Measurements from ENCODE around the gene TCTN2.

DNA sequence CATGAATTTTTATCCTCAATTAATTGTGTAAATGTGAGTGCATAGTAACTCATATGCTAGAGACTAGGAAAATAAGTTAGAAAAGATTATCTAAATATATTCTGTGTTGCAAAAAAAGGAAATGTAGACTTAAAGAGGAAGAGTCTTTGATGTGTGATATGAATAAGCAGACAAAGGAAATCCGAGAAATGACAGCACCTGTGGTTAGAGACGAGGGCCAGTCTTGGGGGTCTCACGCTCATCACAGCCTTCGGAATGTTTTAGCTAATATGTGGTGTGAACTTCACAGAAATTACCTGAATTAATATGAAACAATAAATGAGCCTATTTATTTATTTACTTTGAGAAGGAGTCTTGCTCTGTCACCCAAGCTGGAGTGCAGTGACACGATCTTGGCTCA, 52.9 kb downstream of the TCTN2 start:
- TF ChIP-seq, protein P1, sequence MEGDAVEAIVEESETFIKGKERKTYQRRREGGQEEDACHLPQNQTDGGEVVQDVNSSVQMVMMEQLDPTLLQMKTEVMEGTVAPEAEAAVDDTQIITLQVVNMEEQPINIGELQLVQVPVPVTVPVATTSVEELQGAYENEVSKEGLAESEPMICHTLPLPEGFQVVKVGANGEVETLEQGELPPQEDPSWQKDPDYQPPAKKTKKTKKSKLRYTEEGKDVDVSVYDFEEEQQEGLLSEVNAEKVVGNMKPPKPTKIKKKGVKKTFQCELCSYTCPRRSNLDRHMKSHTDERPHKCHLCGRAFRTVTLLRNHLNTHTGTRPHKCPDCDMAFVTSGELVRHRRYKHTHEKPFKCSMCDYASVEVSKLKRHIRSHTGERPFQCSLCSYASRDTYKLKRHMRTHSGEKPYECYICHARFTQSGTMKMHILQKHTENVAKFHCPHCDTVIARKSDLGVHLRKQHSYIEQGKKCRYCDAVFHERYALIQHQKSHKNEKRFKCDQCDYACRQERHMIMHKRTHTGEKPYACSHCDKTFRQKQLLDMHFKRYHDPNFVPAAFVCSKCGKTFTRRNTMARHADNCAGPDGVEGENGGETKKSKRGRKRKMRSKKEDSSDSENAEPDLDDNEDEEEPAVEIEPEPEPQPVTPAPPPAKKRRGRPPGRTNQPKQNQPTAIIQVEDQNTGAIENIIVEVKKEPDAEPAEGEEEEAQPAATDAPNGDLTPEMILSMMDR (IDR thresholded peaks at IDR 0.05) = no peak
- no peak for TF ChIP-seq POLR2A (IDR thresholded peaks at IDR 0.05)

All from Peyer's patch (tissue), 4 donors.